PC-3 (cell line): Measurements from ENCODE around the gene MAST3.

Experiments
- CTCF ChIP-seq: fragments of 300-600 bp; sonication (generic); conservative IDR thresholded peaks from 2 replicates; pipeline ENCODE4 v1.5.1; 2017; ENCODE audit warnings: antibody characterized with exemption, low read depth, mild to moderate bottlenecking, low read length
- EZH2 ChIP-seq: fragments of 300-600 bp; sonication (generic); IDR thresholded peaks from one replicate; pipeline ENCODE4 v1.6.1; 2017; ENCODE audit warnings: antibody characterized with exemption, mild to moderate bottlenecking, low read length; ENCODE audit not compliant: unreplicated experiment

- TF ChIP-seq CTCF (no peak), EZH2 (no peak)
Measured at GRCh38 chr19:18156841-18157464, 59.4 kb downstream of the MAST3 start.
